Mammary microvascular endothelial cell (primary cell): Measurements from ENCODE around the gene DCAF12. TPM values are rescaled to one million over a fixed set of nuclear protein-coding genes. Genes with fewer than 3 reads are reported as not detected.

Source experiments
- total RNA-seq: library from RNA; depleted of rRNA; stranded (reverse); fragments of >200 nt; gene quantifications from 2 replicates; pipeline ENCODE4 v1.2.3, GENCODE V29; 2015

DCAF12 gene
- total RNA-seq = 22.7 and 24.1 TPM in 2 replicates

GRCh38 chr9:34126207-34127034, at the start of gene DCAF12:
DCAF12 (minus strand) TSS chr9:34126698; CDS start chr9:34126431, 267 bp downstream.

DNA sequence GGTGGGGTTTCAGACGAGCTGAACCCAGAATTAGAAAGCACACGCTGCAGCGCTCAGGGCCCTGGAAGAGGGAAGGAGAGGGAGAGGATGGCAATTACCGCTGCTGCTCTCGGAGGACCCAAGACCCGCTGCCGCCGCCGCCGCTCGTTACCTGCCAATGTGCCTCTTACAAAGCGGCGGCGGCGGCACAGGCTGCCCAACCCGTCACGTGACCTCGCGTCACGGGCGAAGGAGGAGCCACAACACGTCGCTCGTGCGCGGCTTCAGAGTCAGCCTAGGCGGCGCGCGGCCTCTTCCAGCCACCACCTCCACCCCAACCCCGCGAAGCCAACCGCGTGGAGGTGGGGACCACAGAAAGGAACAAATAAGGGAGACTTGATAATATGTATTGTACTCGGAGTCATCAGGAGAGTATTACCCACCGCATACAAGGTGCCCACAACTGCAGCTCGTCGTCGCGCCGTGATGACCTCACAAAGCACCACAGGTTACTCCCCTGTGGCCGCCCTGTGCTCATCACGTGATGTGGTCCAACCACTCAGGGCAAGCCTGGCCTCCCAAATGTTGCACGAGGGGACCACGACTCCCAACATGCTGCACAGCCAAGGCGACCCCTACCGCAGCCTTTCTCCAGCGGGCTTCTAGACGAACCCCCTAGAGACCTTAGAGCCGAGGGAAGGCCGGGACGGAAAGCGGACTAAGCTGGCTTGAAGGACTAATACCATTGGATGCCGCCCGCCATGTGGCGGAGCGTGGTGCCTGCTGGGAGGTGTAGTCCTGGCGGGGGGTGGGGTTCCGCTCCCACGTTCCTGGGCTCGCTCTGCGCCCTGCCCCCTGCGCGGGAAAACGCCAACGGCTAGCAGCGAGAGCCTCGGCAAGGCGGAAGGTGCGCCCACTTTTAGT, 77.5 kb downstream of the DCAF12 start, which contains the start of gene UBAP2:
Gene UBAP2, minus strand, starts transcription at position 161 of the 903 bp plus-strand sequence. CDS start 31,739 bp downstream, outside the sequence.

Other genes with a start within 250 kb of the DCAF12 start
- gene UBAP2, start 77.8 kb downstream of the DCAF12 start, total RNA-seq = 17.7 and 25.8 TPM in 2 replicates
- gene UBAP1, start 52.3 kb upstream of the DCAF12 start, total RNA-seq = 26.1 and 28.5 TPM in 2 replicates
- gene KIF24, start 202.6 kb upstream of the DCAF12 start, total RNA-seq = 2.8 and 3.1 TPM in 2 replicates
- 43.4 and 48.1 TPM in 2 replicates for gene NUDT2, start 202.9 kb upstream of the DCAF12 start, total RNA-seq